Measurements from ENCODE around the gene KDM3B. TPM values are rescaled to one million over a fixed set of nuclear protein-coding genes. Genes with fewer than 3 reads are reported as not detected.
A peak's percentile ranks its signal among the peaks of the same experiment; 100 is the strongest.

KDM3B gene
- total and polyA plus RNA-seq, 9 of the 15 experiments (the other 6 are each of a cell fraction or from before 2014, with no cell fraction given), result 13.8 to 62.8 (median 41.9) TPM

DNA sequence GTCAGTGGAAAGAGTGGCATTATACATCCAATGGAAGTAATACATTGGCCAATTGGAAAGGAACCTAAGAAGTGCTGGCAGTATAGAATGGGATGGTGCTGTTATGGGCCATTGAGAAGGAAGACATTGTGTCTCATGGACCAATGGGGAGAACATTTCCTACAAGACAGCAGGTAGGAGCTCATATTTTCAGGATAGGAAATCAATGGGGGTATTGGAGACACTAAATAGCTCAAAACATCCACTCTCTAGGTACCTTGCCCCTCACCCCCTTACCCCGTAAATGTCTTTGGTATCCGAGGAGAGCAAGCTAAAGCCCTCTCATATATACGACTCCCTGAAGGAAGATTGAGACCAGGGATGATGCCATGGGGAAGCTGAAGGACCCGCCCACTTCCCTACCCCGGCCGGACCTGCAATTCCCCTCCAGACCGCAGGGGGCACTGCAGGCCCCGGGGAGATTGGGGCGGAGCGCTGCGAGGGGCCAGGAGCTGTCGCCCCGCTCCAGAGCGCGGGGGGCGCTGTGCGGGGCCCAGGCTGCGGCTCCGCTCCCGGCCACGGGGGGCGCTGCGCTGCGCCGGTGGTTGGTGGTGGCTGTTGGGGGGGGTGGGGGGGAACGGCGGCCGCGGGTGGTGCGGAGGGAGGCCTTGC lies at the start of gene KDM3B (continued):
- TF ChIP-seq, protein P1, sequence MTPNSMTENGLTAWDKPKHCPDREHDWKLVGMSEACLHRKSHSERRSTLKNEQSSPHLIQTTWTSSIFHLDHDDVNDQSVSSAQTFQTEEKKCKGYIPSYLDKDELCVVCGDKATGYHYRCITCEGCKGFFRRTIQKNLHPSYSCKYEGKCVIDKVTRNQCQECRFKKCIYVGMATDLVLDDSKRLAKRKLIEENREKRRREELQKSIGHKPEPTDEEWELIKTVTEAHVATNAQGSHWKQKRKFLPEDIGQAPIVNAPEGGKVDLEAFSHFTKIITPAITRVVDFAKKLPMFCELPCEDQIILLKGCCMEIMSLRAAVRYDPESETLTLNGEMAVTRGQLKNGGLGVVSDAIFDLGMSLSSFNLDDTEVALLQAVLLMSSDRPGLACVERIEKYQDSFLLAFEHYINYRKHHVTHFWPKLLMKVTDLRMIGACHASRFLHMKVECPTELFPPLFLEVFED (CRISPR knock-in tag; conservative IDR thresholded peaks at IDR 0.05), result no peak
- TF ChIP-seq TEAD1 (CRISPR knock-in tag; IDR thresholded peaks at IDR 0.05), result no peak
- TF ChIP-seq NRF1 (conservative IDR thresholded peaks at IDR 0.05 in 1 of 2, IDR thresholded peaks at IDR 0.05 in 1 of 2), result no peak
- TF ChIP-seq, protein P2, sequence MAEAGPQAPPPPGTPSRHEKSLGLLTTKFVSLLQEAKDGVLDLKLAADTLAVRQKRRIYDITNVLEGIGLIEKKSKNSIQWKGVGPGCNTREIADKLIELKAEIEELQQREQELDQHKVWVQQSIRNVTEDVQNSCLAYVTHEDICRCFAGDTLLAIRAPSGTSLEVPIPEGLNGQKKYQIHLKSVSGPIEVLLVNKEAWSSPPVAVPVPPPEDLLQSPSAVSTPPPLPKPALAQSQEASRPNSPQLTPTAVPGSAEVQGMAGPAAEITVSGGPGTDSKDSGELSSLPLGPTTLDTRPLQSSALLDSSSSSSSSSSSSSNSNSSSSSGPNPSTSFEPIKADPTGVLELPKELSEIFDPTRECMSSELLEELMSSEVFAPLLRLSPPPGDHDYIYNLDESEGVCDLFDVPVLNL (CRISPR knock-in tag; IDR thresholded peaks at IDR 0.05; ENCODE audit: low read depth), result no peak
- TF ChIP-seq SMAD3 (CRISPR knock-in tag; conservative IDR thresholded peaks at IDR 0.05), result no peak
- no peak for TF ChIP-seq ZNF695 (CRISPR knock-in tag; IDR thresholded peaks at IDR 0.05)
- TF ChIP-seq ZNF586 (CRISPR knock-in tag; conservative IDR thresholded peaks at IDR 0.05), result no peak
- peak; percentile 89 for TF ChIP-seq CCNT2 (IDR thresholded peaks at IDR 0.05; ENCODE audit: borderline replicate concordance, extremely low read depth, insufficient read length, low read depth, low read length)
- no peak for TF ChIP-seq SRSF9 (IDR thresholded peaks at IDR 0.05; ENCODE audit: borderline replicate concordance, low read depth, low read length)
- no peak; the same call in none of the 2 replicates for TF ChIP-seq CTBP1 (IDR thresholded peaks at IDR 0.05; ENCODE audit: borderline replicate concordance)
- no peak for TF ChIP-seq MTA1 (IDR thresholded peaks at IDR 0.05; ENCODE audit: borderline replicate concordance)
- no peak for TF ChIP-seq ZNF76 (CRISPR knock-in tag; IDR thresholded peaks at IDR 0.05; ENCODE audit: borderline replicate concordance)
- peak; percentile 89 for TF ChIP-seq ADNP (tag; IDR thresholded peaks at IDR 0.05)
- no peak for TF ChIP-seq ZNF347 (CRISPR knock-in tag; IDR thresholded peaks at IDR 0.05; ENCODE audit: low read depth)
- no peak for TF ChIP-seq NFATC3 (IDR thresholded peaks at IDR 0.05)
- TF ChIP-seq TAF9B (IDR thresholded peaks at IDR 0.05; ENCODE audit: partially characterized antibody), result no peak
- TF ChIP-seq HMG20A (CRISPR knock-in tag; conservative IDR thresholded peaks at IDR 0.05), result no peak
- no peak for TF ChIP-seq HDAC8 (tag; IDR thresholded peaks at IDR 0.05)
- TF ChIP-seq, protein P3, sequence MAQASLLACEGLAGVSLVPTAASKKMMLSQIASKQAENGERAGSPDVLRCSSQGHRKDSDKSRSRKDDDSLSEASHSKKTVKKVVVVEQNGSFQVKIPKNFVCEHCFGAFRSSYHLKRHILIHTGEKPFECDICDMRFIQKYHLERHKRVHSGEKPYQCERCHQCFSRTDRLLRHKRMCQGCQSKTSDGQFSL (CRISPR knock-in tag; IDR thresholded peaks at IDR 0.05), result peak; percentile 97; the same call in 1 of the 2 replicates
- TF ChIP-seq, protein P3 (tag; IDR thresholded peaks at IDR 0.05), result peak in 1 of 2 experiments; percentile 99; a peak in 2 of 4 replicates
- no peak for TF ChIP-seq KLF6 (CRISPR knock-in tag; IDR thresholded peaks at IDR 0.05; ENCODE audit: borderline replicate concordance)
- TF ChIP-seq TFAP4 (CRISPR knock-in tag; IDR thresholded peaks at IDR 0.05; ENCODE audit: borderline replicate concordance), result peak; percentile 72; the same call in 1 of the 2 replicates
- TF ChIP-seq ZNF165 (CRISPR knock-in tag; IDR thresholded peaks at IDR 0.05; ENCODE audit: borderline replicate concordance), result no peak
- TF ChIP-seq BCOR (IDR thresholded peaks at IDR 0.05), result no peak
- TF ChIP-seq SIN3A (IDR thresholded peaks at IDR 0.05; ENCODE audit: borderline replicate concordance in 2 of 2, control insufficient read depth in 1 of 2, low read depth in 2 of 2, low read length in 2 of 2), result peak in 1 of 2 experiments; percentile 49; a peak in 1 of 4 replicates
